Fibroblast of peridontal ligament (primary cell): Measurements from ENCODE around the gene PTPN7.
"Not testable (repeated sequence)": the region's sequence is repeated elsewhere in the genome, so short reads cannot be mapped to it uniquely, and the experiment has no call there.

ENCODE experiments used
- DNase-seq: peaks from one replicate; pipeline ENCODE4 v3.0.0-alpha.2; 2010; ENCODE audit errors: extremely low read depth

PTPN7 gene

DNA sequence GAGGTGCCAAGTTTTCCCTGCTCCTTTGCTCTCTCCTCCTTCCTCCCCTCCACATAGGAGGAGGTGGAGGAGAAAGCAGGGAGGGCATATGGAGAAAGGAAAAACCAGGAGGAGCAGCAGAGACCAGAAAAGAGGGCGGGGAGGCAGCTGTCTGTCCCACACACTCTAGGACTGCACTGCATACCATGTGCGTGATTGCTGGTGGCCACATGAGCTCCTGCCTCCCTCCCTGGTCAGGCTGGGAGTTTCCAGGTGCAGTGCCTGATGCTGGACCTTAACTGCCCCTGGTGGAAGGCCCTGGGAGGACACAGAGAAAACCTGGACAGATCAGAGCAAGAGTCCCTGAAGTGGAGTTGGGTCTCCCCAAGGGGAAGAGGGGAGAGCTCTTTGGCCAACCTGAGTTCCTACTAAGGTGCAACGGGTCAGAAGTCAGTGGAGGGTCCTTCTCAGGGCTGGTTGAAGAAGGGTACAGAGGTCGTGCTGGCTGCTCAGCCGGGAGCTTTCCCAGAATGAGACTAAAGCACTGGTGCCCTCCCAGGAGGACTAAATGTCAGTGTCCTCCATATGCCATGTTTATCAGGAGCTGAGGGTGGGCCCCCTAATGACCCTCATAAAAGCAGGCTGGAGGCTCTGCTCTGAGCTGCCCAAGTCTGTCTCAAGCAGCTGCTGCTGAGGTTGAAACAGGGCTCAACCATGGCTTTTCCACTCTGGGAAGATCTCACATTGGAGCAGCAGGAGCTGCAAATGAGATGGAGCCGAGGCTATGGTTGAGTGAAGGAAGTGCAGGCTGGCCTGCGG, 29.7 kb upstream of the PTPN7 start:
- no peak for DNase-seq

DNA sequence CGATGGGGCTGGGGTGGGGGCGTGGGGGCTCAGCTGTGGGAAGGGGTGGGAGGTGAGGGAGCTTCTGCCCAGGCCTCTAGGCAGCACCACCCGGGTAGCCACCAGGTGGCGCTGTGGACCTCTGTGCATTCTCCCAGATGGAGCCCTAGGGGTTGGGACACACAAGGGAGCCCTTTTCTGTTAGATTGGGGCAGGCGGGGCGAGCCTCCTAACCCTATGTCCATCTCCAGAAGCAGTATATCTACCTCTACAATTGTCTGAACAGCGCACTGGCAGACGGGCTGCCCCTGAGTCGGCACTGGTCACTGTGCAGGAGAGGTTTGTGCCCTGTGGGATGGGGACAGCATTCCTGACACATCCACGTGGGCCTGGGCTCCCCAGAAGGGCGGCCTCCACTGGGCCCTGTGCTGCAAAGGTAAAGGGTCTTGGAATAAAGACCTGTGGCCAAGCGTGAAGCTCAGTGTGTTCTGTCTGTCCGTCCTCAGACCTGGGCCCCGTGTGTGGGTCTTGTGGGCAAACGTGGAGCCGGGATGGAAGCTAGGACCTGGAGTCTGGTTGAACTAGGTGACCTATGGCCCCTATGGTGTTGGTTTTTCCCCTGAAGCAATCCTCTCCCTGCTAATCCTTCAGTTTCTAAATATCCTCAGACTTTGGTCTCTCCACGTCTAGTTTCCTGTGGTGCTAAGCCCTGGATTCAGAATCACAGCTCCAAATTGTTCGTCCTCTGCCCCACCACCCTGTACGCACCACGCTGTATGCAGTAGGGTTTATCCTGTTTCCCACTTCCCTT, 28.8 kb upstream of the PTPN7 start:
- peak; percentile 55 for DNase-seq

DNA sequence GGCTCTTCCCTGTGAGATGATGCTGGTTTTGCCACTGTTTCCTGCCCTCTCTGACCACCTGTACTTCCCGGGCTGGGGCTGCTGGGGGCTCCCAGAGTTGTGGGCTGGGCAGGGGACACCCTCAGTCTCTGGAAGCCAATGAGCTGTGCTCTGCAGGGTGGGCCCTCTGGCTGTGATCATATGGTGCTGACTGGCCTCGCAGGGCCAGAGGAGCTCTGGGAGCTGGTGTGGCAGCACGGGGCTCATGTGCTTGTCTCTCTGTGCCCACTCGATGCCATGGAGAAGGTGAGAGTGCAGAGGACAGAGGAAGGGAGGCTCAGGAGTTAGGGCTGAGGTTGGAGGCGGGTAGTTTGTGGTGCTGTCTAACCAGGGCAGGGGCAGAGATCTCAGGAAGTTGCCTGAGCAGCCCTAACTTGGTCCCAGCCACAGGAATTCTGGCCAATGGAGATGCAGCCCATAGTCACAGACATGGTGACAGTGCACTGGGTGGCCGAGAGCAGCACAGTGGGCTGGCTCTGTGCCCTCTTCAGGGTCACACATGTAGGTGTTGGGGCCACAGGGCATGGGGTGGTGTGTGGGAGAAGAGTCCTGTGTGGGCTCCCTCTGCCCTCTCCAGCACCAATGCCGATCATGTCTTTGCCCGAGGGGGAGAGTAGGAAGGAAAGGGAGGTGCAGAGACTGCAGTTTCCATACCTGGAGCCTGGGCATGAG, 27.4 kb upstream of the PTPN7 start:
- no peak for DNase-seq

- DNase-seq = no peak
These were observed 26.8 kb upstream of the PTPN7 start for GRCh38 chr1:202187041-202187671.

GRCh38 chr1:202186327-202186726, 25.9 kb upstream of the PTPN7 start:
- DNase-seq = no peak

GRCh38 chr1:202184750-202185460, 24.5 kb upstream of the PTPN7 start:
- DNase-seq = peak; percentile 75

DNA sequence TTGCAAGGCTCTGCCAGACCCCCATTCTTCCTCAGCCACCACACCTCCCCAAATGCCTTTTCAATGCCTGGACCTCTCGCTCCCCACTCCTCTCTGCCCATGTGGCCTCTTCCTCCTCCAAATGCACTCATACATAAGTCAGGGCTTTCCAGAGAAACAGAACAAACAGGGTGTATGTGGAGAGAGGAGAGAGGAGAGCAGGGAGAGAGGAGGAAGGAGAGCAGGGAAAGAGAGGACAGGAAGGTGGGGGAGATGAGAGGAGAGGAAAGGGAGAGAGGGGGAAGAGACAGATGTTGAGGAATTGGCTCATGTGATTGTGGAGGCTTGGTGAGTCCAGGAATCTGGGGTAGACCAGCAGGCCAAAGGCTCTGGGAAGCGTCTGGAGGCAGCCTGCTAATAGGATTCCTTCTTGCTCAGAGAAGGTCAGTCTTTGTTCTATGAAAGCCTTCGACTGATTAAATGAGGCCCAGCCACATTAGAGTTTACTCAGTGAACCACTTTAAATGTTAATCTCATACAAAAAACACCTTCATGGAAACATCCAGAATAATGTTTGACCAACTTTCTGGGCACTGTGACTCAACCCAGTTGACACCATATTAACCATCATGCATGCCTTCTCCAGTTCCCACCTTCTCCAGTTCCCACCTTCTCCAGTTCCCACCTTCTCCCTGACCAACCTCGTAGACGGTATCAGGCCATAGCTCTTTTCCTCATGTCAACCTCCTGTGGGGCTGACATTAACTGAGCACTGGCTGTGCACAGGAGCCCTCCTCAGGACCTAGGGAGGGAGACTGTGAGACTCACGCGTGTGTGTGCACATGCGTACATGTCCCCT, 21.9 kb upstream of the PTPN7 start:
- DNase-seq = no peak

- DNase-seq = no peak
These were observed 21.2 kb upstream of the PTPN7 start for GRCh38 chr1:202181586-202181985.

GRCh38 chr1:202180751-202181139, 20.3 kb upstream of the PTPN7 start:
- DNase-seq = not testable (repeated sequence)

GRCh38 chr1:202179828-202180750, 19.7 kb upstream of the PTPN7 start:
- DNase-seq = no peak

- no peak for DNase-seq
These were observed 16.8 kb upstream of the PTPN7 start for GRCh38 chr1:202176949-202177927.

DNA sequence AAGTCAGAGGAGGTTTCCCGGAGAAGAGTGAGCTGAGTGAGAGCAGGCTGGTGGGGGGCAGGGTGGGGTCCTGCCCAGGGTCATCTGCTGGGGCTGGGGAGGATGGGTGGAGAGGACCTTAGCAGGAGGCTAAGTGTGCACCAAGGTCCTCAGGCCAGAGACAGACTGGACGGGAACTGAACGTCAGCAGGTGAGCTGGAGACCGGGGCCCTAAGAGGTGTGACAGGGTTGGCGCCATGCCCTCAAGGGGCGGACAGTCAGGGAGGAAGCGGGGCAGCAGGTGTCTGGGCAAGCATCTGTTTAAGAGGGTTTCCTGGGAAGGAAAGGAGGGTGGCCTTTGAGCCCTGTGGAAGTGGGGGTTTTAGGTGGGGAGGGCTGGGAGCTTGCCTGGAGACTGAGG, 13.6 kb upstream of the PTPN7 start:
- no peak for DNase-seq

- no peak for DNase-seq
These were observed 11.6 kb upstream of the PTPN7 start for GRCh38 chr1:202172015-202172355.

- DNase-seq = no peak
These were observed 11.1 kb upstream of the PTPN7 start for GRCh38 chr1:202171292-202172014.

- no peak for DNase-seq
These were observed 10.3 kb upstream of the PTPN7 start for GRCh38 chr1:202170726-202171125.

- DNase-seq = no peak
These were observed 8.5 kb upstream of the PTPN7 start for GRCh38 chr1:202168861-202169260.

DNA sequence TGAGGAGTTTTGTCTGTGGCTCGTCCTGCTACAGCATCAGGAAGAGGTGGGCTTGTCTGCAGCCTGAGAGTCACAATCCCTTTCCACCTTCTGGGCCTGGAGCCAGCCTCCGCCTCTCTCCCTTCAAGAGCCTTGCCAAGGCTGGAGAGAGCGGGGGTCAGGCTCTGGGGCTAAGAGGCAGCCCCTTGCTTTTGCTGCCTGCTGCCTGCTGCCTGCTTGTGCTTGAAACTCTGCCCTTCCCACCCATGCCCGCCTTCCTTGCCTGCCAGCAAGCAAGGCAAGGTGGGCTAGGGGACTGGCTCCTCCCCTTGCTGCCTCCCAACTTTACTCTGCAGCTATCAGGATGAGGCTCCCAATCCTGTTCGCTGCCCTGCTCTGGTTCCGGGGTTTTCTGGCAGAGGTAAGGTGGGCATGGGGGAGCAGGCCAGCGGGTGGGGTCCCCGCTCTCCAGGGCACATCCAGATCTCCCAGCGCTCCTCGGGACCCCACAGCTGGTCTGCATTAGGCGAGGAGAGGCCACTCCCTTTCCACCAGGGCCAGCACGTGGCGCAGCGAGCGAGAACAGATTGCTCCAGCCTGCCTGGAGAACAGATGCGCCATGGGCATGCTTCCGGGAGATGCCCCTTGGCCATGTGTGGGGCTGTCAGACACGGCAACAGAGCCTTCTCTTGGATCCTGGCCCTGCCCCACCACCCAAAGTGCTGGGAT, 7.5 kb upstream of the PTPN7 start:
- peak; percentile 59 for DNase-seq
